BJ (cell line): ENCODE measurements around the gene SELENOO. TPM values are rescaled to one million over a fixed set of nuclear protein-coding genes. Genes with fewer than 3 reads are reported as not detected.

Experiments
- CTCF ChIA-PET: fragments of 350-600 bp; formaldehyde crosslinking; extraction: SDS; loops from one replicate; lab custom pipeline; 2021; ENCODE audit warnings: antibody characterized with exemption, inconsistent platforms; lab: Yijun Ruan, JAX
- POLR2A ChIA-PET: fragments of 300-600 bp; sonication (Branson Sonifier 250); formaldehyde crosslinking; extraction: SDS; loops from one replicate; lab custom pipeline; 2021; ENCODE audit warnings: antibody characterized with exemption; lab: Charles Lee
- DNase-seq: peaks from one replicate; pipeline ENCODE4 v3.0.0-alpha.2; 2011; ENCODE audit warnings: low read depth
- H3K27me3 ChIP-seq: 2 replicates; pipeline ENCODE4 v1.6.0; 2011; ENCODE audit warnings: low read length; ENCODE audit not compliant: control insufficient read depth, insufficient read depth
- H3K36me3 ChIP-seq: 2 replicates; pipeline ENCODE4 v1.5.1; 2011; ENCODE audit warnings: low read length; ENCODE audit not compliant: control insufficient read depth, insufficient read depth
- H3K4me3 ChIP-seq: 2 replicates; pipeline ENCODE4 v1.5.1; 2011; ENCODE audit warnings: low read depth, mild to moderate bottlenecking, control low read depth, low read length
- polyA plus RNA-seq: library from polyadenylated mRNA; depleted of rRNA; stranded (reverse); fragments of >200 nt; gene quantifications from 2 replicates; pipeline ENCODE4 v1.2.3, GENCODE V29; 2011
- TF ChIP-seq, protein P1 (sequence below): IDR thresholded peaks from 2 replicates; pipeline ENCODE4 v1.5.1; 2011; ENCODE audit warnings: low read depth, mild to moderate bottlenecking, control low read depth, inconsistent platforms, low read length, moderate library complexity; ENCODE audit not compliant: insufficient read depth

Gene SELENOO
- polyA plus RNA-seq, 1 experiment, result 16.7 TPM

DNA sequence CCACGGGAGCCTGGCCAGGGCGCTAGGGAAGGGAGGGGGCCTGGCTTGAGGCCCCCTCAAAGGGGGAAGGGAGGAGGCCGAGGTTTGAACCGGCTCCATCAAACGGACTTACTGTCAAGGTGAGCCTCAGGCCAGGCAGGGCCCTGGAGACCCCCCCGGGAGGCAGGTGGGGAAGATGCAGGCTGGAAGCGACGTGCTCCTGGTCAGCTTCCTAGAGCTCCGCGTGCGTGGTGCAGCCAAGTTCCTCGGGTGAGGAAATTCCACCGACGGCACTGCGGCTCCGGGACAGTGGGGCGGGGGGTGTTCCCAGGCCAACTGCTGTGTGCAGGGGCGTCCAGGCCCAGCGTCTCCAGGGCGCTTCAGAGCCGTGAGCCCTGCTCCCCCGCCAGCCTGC is 22.3 kb upstream of the SELENOO start:
- TF ChIP-seq, protein P1, sequence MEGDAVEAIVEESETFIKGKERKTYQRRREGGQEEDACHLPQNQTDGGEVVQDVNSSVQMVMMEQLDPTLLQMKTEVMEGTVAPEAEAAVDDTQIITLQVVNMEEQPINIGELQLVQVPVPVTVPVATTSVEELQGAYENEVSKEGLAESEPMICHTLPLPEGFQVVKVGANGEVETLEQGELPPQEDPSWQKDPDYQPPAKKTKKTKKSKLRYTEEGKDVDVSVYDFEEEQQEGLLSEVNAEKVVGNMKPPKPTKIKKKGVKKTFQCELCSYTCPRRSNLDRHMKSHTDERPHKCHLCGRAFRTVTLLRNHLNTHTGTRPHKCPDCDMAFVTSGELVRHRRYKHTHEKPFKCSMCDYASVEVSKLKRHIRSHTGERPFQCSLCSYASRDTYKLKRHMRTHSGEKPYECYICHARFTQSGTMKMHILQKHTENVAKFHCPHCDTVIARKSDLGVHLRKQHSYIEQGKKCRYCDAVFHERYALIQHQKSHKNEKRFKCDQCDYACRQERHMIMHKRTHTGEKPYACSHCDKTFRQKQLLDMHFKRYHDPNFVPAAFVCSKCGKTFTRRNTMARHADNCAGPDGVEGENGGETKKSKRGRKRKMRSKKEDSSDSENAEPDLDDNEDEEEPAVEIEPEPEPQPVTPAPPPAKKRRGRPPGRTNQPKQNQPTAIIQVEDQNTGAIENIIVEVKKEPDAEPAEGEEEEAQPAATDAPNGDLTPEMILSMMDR, result no peak
- ChIA-PET CTCF (no interaction called here), POLR2A (no interaction called here)
- DNase-seq, result no peak
- Histone ChIP-seq H3K36me3 (no peaks in the 10 kb centered on the region), H3K27me3 (no peaks in the 10 kb centered on the region), H3K4me3 (no peak overlapping the region)

DNA sequence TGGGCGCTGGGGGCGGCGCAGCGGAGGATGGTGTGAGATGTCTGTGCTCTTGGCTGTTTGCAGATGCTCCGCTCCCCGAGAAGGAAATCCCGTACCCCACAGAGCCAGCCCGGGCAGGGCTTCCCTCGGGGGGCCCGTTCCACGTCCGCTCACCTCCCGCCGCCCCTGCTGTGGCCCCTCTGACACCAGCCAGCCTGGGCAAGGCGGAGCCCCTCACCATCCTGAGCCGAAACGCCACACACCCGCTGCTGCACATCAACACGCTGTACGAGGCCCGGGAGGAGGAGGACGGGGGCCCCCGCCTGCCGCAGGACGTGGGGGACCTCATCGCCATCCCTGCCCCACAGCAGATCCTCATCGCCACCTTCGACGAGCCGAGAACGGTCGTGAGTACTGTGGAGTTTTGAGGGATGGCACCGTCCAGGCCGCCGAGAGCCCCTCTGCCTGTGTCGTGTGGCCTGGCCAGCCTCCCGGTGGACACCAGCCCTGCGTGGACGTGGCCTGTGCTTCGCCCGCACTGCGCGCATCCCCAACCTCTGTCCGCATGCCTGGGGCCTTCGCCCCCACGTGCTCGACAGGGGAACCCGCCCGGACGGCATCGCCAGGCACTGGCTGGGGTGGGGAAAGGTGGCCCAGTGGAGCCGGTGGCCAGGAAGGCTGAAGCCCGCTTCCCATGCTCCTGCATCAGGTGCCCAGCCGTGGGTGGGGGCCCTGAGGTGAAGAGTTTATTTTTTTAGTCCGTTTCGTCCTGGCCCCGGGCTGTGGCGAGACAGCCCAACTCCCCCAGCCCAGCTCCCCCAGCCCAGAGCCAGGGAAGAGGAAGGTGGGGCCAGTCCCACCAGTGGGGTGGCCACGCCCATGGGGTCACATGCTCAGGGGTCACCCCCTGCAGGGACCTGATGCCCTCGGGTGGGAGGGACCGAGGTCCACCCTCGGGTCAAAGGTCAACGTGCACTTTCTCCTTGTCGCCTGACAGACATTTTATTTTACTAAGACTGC is 21.6 kb upstream of the SELENOO start:
- ChIA-PET CTCF (no interaction called here), POLR2A (no interaction called here)
- no peaks in the 10 kb centered on the region for H3K27me3 ChIP-seq
- no peak for DNase-seq
- TF ChIP-seq, protein P1, result no peak
- no peak overlapping the region for H3K4me3 ChIP-seq
- H3K36me3 ChIP-seq, result no peaks in the 10 kb centered on the region

DNA sequence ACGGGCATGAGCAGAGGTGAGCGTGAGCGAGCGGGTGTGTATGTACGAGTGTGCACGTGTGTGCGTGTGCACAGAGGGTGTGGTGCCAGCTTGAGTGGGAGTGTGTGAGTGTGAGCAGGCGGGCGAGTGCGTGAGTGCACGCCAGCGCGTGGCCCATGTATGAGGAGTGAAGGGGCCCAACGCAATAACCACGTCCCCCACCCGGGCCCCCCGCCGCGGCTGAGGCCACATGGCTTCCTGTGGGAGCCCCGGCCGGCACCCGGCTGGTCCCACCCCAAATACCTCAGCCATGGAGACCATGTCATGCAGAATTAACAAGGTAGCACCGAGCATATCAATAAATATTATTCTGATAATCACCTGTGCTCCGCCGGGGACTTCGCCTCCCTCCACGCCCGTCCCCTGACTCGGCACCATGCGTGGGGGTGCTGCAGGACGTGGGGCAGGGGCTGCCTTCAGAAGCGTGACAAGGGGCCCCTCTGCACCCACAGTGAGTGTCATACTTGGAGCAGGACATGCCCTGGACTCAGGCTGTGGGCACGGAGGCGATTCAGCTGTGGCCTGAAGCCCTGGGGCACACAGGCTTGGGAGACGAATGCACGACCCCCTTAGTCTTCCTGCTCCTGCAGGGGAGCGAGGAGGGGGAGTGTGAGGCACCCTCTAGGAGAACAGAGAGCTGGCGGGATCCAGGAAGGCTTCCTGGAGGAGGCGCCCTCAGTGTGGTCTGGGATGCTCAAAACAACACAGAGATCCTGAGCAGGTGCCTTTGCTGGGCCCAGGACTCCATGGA is 20.7 kb upstream of the SELENOO start:
- Histone ChIP-seq H3K4me3 (no peak overlapping the region), H3K27me3 (no peaks in the 10 kb centered on the region), H3K36me3 (no peaks in the 10 kb centered on the region)
- no peak for DNase-seq
- CTCF ChIA-PET, result no interaction called here
- TF ChIP-seq, protein P1, result no peak
- POLR2A ChIA-PET, result no interaction called here

DNA sequence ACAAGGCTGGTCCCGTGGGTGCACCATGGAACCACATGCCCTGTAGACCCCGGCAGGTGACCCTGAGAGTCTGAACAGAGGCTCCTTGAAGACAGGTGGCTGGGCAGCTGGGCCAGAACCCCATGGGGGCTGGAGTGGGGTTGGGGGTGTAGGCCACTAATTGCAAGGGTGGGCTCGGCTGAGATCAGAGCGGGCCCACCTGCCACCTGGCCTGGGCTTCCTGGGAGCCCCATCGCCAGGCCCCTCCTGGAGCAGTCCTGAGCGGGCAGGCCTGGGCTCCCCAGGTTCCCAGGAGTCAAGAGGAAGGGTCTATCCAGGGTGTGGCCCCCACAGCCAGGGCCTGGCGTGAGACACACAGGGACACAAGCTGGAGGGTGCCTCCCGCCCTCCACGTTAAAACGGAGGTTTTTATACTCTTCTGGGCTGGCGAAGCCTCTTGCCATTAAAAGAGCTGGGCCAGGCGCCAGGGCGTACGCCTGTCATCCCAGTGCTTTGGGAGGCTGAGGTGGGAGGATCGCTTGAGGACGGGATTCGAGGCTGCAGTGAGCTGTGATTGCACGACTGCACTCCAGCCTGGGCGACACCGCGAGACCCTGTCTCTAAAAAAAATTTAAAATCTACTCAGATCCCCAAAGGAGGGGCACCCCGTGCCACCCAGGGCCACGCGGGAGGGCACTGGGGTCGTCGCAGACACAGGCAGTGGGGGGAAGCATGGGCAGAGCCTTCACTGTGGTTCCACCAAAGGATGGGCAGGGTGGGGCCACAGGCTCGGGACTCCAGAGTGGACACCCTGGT is 19.9 kb upstream of the SELENOO start:
- CTCF ChIA-PET, result no interaction called here

More for the DNA sequence above, 19.9 kb upstream of the SELENOO start:
- no peak overlapping the region for H3K4me3 ChIP-seq
- H3K27me3 ChIP-seq, result no peaks in the 10 kb centered on the region
- no peak for DNase-seq
- no peaks in the 10 kb centered on the region for H3K36me3 ChIP-seq
- POLR2A ChIA-PET, result interaction anchor here (0.5 kb wide), 1 partner anchor 163 kb away, joined by 9 read pairs; no protein-coding TSS in a partner anchor
- TF ChIP-seq, protein P1, result no peak
